Liver (tissue), 9 donors: ENCODE results near the gene CELF4. TPM values are rescaled to one million over a fixed set of nuclear protein-coding genes. Genes with fewer than 3 reads are reported as not detected.

Experiments used
- DNase-seq: peaks from one replicate; pipeline ENCODE4 v3.0.0-alpha.2; 2017; ENCODE audit warnings: low spot score
- H3K27ac ChIP-seq, 2 donors: one replicate each; pipeline ENCODE4 v1.7.0; 2013; ENCODE audit warnings: inconsistent platforms in 2 of 2, low read length in 2 of 2, control low read depth in 1 of 2, low read depth in 1 of 2, mild to moderate bottlenecking in 1 of 2
- H3K27me3 ChIP-seq, 4 donors: one replicate each; pipeline versions ENCODE4 v1.6.1 to v1.7.0; 2013; ENCODE audit warnings: low read length in 3 of 4, inconsistent platforms in 1 of 4, mild to moderate bottlenecking in 1 of 4, moderate library complexity in 1 of 4; ENCODE audit not compliant: control insufficient read depth in 4 of 4, insufficient read depth in 4 of 4
- H3K36me3 ChIP-seq, 4 donors: one replicate each; pipeline versions ENCODE4 v1.6.1 to v1.7.0; 2013; ENCODE audit warnings: low read length in 3 of 4, mild to moderate bottlenecking in 3 of 4, low read depth in 1 of 4, moderate library complexity in 1 of 4; ENCODE audit not compliant: control insufficient read depth in 4 of 4, insufficient read depth in 3 of 4
- H3K4me1 ChIP-seq, 4 donors: one replicate each; pipeline versions ENCODE4 v1.6.1 to v1.7.0; 2013; ENCODE audit warnings: low read length in 3 of 4, mild to moderate bottlenecking in 3 of 4, moderate library complexity in 1 of 4; ENCODE audit not compliant: control insufficient read depth in 4 of 4, insufficient read depth in 4 of 4
- H3K4me3 ChIP-seq, 3 donors: one replicate each; pipeline versions ENCODE4 v1.6.1 to v1.7.0; 2013; ENCODE audit warnings: low read length in 3 of 3, control low read depth in 1 of 3, low read depth in 1 of 3, mild to moderate bottlenecking in 1 of 3
- H3K9ac ChIP-seq, 2 donors: one replicate each; pipeline ENCODE4 v1.7.0; 2013; ENCODE audit warnings: low read length in 2 of 2, mild to moderate bottlenecking in 2 of 2, moderate library complexity in 2 of 2, control low read depth in 1 of 2, low read depth in 1 of 2
- H3K9me3 ChIP-seq, 4 donors: one replicate each; pipeline versions ENCODE4 v1.6.1 to v1.7.0; 2013; ENCODE audit warnings: low read length in 3 of 4; ENCODE audit not compliant: control insufficient read depth in 4 of 4
- EGR1 ChIP-seq, 2 donors: IDR thresholded peaks; 2 replicates each; pipeline ENCODE4 v1.6.1; 2016 to 2018; ENCODE audit warnings: antibody characterized with exemption in 2 of 2, low read depth in 2 of 2
- FOXA1 ChIP-seq: IDR thresholded peaks from 2 replicates; pipeline ENCODE4 v1.6.1; 2016; ENCODE audit warnings: antibody characterized with exemption
- FOXA2 ChIP-seq: IDR thresholded peaks from 2 replicates; pipeline ENCODE4 v1.6.1; 2016; ENCODE audit warnings: antibody characterized with exemption
- HNF4A ChIP-seq, 2 donors: conservative IDR thresholded peaks; 2 replicates each; pipeline ENCODE4 v1.6.1; 2016; ENCODE audit warnings: antibody characterized with exemption in 2 of 2, mild to moderate bottlenecking in 2 of 2
- JUND ChIP-seq, 2 donors: IDR thresholded peaks; 2 replicates each; pipeline ENCODE4 v1.6.1; 2016; ENCODE audit warnings: antibody characterized with exemption in 2 of 2
- NR2F2 ChIP-seq: IDR thresholded peaks from 2 replicates; pipeline ENCODE4 v1.6.1; 2016; ENCODE audit warnings: antibody characterized with exemption
- RAD21 ChIP-seq, 2 donors: IDR thresholded peaks; 2 replicates each; pipeline ENCODE4 v1.6.1; 2016; ENCODE audit warnings: antibody characterized with exemption in 2 of 2, mild to moderate bottlenecking in 2 of 2
- RXRA ChIP-seq, 2 donors: IDR thresholded peaks; 2 replicates each; pipeline ENCODE4 v1.6.1; 2017 to 2018; ENCODE audit warnings: antibody characterized with exemption in 2 of 2, mild to moderate bottlenecking in 1 of 2
- SP1 ChIP-seq: IDR thresholded peaks from 2 replicates; pipeline ENCODE4 v1.6.1; 2018; ENCODE audit warnings: antibody characterized with exemption, mild to moderate bottlenecking
- TAF1 ChIP-seq: conservative IDR thresholded peaks from 2 replicates; pipeline ENCODE4 v1.6.1; 2016; ENCODE audit warnings: antibody characterized with exemption, mild to moderate bottlenecking
- YY1 ChIP-seq: IDR thresholded peaks from 2 replicates; pipeline ENCODE4 v1.6.1; 2016; ENCODE audit warnings: antibody characterized with exemption, mild to moderate bottlenecking
- WGBS: extraction: QIAGEN DNeasy Blood & Tissue Kit; methylation state at CpG from one replicate; pipeline ENCODE4 v1.1.7; 2013; 5-methylcytosine and 5-hydroxymethylcytosine counted together
- polyA plus RNA-seq, 2 donors: library from polyadenylated mRNA; stranded (reverse) in 1 of 2; unstranded in 1 of 2; fragments of 200-250 nt in 1 of 2; fragments of >200 nt in 1 of 2; fragmentation: Nextera tagmentation in 1 of 2; extraction: Ambion mirVana in 1 of 2; gene quantifications; one replicate each; pipeline versions ENCODE4 v1.2.1 to v1.2.3, GENCODE V29; 2013 to 2015
- total RNA-seq, 2 donors: library from RNA; depleted of rRNA; stranded (reverse); fragments of >200 nt; gene quantifications; one replicate each; pipeline ENCODE4 v1.2.3, GENCODE V29; 2014
- TF ChIP-seq, protein P1 (sequence below): fragments of 150-350 bp; IDR thresholded peaks from 2 replicates; pipeline ENCODE4 v1.5.1; 2017; ENCODE audit warnings: improper control_type of control experiment, low read depth, low read length; ENCODE audit not compliant: missing input control
- TF ChIP-seq, protein P2 (sequence below): IDR thresholded peaks from 2 replicates; pipeline ENCODE4 v1.6.1; 2016; ENCODE audit warnings: antibody characterized with exemption
- TF ChIP-seq, protein P3 (sequence below): IDR thresholded peaks from 2 replicates; pipeline ENCODE4 v1.6.1; 2016; ENCODE audit warnings: antibody characterized with exemption
- TF ChIP-seq, protein P4 (sequence below): IDR thresholded peaks from 2 replicates; pipeline ENCODE4 v1.6.1; 2016; ENCODE audit warnings: antibody characterized with exemption, mild to moderate bottlenecking
- donor health status: healthy.
- donor health status: healthy.
- donor health status: healthy.
- donor health status: healthy.
- donor health status: healthy.

CELF4 gene
- total and polyA plus RNA-seq, 4 donors: 0.08 to 0.28 (median 0.21) TPM; not detected in 1

DNA sequence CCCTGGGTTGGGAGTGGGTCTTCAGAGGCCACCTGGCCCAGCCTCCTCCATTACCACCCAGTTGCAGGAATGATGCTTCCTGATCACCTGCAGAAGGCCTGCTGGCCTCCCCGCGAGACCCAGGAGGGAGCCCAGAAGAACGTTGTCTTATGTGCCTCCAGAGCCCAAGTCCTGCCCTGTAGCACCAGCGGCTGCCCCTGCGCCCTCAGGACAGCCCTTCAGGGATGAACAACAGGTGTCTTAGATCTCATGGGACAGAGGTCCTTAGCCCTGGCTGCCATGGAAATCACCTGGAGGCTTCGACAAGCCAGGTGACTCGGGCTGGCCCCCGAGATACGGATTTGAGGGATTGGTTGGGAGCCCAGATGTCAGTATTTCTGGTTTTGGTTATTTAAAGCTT lies 278.8 kb downstream of the CELF4 start (continued):
- TF ChIP-seq, protein P1, sequence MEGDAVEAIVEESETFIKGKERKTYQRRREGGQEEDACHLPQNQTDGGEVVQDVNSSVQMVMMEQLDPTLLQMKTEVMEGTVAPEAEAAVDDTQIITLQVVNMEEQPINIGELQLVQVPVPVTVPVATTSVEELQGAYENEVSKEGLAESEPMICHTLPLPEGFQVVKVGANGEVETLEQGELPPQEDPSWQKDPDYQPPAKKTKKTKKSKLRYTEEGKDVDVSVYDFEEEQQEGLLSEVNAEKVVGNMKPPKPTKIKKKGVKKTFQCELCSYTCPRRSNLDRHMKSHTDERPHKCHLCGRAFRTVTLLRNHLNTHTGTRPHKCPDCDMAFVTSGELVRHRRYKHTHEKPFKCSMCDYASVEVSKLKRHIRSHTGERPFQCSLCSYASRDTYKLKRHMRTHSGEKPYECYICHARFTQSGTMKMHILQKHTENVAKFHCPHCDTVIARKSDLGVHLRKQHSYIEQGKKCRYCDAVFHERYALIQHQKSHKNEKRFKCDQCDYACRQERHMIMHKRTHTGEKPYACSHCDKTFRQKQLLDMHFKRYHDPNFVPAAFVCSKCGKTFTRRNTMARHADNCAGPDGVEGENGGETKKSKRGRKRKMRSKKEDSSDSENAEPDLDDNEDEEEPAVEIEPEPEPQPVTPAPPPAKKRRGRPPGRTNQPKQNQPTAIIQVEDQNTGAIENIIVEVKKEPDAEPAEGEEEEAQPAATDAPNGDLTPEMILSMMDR: no peak
- no peak for TF ChIP-seq NR2F2
- TF ChIP-seq, protein P2, sequence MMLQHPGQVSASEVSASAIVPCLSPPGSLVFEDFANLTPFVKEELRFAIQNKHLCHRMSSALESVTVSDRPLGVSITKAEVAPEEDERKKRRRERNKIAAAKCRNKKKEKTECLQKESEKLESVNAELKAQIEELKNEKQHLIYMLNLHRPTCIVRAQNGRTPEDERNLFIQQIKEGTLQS: no peak

DNA sequence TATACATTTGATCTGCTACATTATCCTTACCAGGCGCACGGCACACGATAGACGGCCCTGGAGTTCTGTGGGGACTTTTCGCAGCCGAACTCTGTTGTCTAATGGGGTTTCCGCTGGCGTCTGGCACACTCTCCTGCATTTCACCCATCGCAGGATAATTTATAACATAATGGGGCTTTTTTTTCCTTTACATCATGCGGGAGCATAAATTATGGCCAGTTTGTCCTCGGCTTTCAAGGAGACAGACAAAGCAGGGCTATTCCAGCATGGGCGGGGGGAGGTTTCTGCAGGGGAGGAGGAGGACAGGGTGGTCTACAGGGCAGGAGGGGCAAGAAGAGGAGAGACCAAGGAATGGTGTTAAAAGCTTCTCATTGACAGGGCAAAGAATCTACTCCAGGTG lies 279.8 kb downstream of the CELF4 start:
- DNase-seq: no peak
- no peak overlapping the region for H3K9ac ChIP-seq
- H3K27me3 ChIP-seq: no peaks in the 10 kb centered on the region
- TF ChIP-seq HNF4A (conservative IDR thresholded peaks at IDR 0.05) (no peak), JUND (IDR thresholded peaks at IDR 0.05) (no peak), YY1 (no peak), FOXA2 (no peak), RAD21 (IDR thresholded peaks at IDR 0.05) (no peak), SP1 (no peak), EGR1 (IDR thresholded peaks at IDR 0.05; ENCODE audit: low read depth in 2 of 2) (no peak), RXRA (IDR thresholded peaks at IDR 0.05) (no peak), FOXA1 (no peak), NR2F2 (no peak), TAF1 (no peak)
- TF ChIP-seq, protein P2: no peak
- TF ChIP-seq, protein P3, sequence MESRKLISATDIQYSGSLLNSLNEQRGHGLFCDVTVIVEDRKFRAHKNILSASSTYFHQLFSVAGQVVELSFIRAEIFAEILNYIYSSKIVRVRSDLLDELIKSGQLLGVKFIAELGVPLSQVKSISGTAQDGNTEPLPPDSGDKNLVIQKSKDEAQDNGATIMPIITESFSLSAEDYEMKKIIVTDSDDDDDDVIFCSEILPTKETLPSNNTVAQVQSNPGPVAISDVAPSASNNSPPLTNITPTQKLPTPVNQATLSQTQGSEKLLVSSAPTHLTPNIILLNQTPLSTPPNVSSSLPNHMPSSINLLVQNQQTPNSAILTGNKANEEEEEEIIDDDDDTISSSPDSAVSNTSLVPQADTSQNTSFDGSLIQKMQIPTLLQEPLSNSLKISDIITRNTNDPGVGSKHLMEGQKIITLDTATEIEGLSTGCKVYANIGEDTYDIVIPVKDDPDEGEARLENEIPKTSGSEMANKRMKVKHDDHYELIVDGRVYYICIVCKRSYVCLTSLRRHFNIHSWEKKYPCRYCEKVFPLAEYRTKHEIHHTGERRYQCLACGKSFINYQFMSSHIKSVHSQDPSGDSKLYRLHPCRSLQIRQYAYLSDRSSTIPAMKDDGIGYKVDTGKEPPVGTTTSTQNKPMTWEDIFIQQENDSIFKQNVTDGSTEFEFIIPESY: no peak
- TF ChIP-seq, protein P1: no peak
- TF ChIP-seq, protein P4, sequence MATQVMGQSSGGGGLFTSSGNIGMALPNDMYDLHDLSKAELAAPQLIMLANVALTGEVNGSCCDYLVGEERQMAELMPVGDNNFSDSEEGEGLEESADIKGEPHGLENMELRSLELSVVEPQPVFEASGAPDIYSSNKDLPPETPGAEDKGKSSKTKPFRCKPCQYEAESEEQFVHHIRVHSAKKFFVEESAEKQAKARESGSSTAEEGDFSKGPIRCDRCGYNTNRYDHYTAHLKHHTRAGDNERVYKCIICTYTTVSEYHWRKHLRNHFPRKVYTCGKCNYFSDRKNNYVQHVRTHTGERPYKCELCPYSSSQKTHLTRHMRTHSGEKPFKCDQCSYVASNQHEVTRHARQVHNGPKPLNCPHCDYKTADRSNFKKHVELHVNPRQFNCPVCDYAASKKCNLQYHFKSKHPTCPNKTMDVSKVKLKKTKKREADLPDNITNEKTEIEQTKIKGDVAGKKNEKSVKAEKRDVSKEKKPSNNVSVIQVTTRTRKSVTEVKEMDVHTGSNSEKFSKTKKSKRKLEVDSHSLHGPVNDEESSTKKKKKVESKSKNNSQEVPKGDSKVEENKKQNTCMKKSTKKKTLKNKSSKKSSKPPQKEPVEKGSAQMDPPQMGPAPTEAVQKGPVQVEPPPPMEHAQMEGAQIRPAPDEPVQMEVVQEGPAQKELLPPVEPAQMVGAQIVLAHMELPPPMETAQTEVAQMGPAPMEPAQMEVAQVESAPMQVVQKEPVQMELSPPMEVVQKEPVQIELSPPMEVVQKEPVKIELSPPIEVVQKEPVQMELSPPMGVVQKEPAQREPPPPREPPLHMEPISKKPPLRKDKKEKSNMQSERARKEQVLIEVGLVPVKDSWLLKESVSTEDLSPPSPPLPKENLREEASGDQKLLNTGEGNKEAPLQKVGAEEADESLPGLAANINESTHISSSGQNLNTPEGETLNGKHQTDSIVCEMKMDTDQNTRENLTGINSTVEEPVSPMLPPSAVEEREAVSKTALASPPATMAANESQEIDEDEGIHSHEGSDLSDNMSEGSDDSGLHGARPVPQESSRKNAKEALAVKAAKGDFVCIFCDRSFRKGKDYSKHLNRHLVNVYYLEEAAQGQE: no peak
- 85% methylated on average over 12 of the region's 12 CpGs for WGBS
- H3K27ac ChIP-seq: no peak overlapping the region
- H3K4me1 ChIP-seq: peaks cover 0 to 2% (median 0%) of the 10 kb centered on the region in 4 donors
- no peaks in the 10 kb centered on the region for H3K9me3 ChIP-seq
- no peak overlapping the region for H3K4me3 ChIP-seq
- H3K36me3 ChIP-seq: no peaks in the 10 kb centered on the region
